ENCODE data around the gene STK4.

Gene STK4

DNA sequence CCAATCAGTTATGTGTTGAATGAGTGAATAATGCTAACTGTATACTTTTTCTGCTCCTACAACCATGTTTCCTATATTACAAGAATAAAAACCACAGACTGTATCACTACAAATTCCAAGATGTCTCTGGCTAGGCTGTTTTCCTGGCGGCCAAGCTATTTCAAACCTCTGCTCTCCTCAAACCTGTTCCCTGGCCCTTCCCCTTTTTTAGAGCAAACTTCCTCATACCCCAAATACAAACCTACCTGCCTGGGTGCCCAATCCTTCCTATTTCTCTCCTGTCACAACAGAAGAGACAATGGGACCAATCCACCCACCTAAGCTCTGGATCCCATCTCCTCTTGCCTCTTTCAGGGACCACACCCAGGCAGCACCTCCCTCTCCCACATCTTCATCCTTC is 13.6 kb upstream of the STK4 start:
- FAIRE-seq, result no peak
- no peak for DNase-seq (ENCODE audit: low spot score)

DNA sequence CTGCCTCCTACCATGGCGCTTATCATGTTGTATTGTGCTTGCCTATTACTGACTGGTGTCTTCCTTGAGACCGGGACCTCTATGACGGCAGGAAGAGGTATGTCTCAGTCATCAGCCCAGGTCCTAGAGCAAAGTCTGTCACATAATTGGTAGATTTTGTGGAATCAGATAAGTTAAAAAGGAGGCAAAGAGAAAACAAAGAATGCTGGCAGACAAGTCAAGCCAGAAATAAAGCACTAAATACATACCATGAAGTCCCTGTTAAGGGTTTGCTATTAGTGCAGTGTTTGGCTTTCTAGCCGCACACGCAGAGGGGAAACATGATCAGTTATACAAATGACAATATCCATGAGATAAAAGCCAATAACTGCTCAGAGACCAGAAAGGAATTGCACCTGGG is 12.1 kb upstream of the STK4 start:
- DNase-seq (ENCODE audit: low spot score) (no peak), FAIRE-seq (no peak)

- no peak for FAIRE-seq
- DNase-seq (ENCODE audit: low spot score), result no peak
Measured at GRCh38 chr20:44955270-44955669, 11.0 kb upstream of the STK4 start.

- no peak for DNase-seq (ENCODE audit: low spot score)
- FAIRE-seq, result no peak
Measured at GRCh38 chr20:44956410-44956809, 9.9 kb upstream of the STK4 start.

- FAIRE-seq (no peak), DNase-seq (ENCODE audit: low spot score) (no peak)
Measured at GRCh38 chr20:44958276-44958675, 8.0 kb upstream of the STK4 start.

- no peak for FAIRE-seq
- DNase-seq (ENCODE audit: low spot score), result peak; percentile 46
Measured at GRCh38 chr20:44959082-44959637, 7.2 kb upstream of the STK4 start.

DNA sequence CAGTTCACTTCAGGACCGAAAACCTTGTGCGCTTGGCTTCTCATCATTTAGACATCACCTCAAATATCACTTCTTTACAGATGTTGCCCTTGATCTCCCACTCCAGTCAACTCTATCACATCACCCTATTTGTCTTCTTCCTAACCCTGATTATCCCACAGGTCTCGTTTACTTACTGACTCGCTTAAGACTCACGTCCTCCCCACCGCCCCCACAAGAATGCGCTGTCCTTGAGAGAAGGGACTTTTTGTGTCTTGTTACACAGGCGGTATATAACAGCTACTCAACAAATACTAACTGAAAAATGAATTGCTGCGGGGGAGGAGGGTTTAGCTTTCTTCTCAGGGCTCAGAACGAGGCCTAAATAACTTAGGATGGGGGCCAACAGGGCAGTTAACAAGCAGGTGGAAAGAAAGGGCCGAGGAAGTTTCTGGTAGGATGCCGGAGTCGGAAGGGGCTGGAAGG is 6.6 kb upstream of the STK4 start:
- FAIRE-seq (no peak), DNase-seq (ENCODE audit: low spot score) (peak; percentile 70)

DNA sequence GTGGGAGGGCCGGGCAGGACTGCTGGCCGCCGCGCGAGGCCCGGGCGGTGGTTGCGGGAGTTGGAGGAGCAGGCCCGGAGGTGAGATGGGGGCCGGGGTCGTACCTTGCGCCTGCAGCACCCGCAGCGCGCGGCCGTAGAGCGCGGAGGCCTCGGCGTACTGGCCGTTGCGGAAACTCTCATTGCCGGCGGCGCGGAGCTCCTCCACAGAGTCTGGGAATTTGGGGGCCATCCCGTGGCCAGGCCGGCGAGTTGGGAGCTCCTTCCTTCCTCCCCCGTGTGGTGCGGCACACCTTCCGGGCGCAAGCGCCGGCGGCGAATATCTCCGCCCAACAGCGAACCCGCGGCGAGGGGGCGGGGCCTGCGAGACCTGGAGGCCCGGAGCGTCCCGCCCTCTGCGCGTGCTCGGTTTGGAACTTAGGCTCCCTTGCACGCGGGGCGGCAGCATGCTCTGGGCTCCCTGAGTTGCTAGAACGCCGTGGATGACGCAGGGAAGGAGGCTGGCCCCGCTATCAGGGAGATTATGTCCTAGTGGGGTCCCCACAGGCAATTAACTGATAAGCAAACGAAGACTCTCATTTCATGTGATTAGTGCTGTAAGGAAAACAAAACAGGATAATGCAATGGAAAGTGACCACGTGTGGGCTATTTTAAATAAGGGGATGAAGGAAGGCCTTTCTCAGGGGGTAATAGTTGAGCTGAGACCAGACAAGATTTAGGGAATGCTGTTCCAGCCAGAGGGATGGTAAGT is 6.0 kb upstream of the STK4 start, which contains the start of gene TOMM34:
TSS of gene TOMM34 (minus strand) at position 295 of the 750 bp plus-strand sequence. CDS start at position 231, 64 bp downstream.
- FAIRE-seq, result peak; percentile 62
- peak; percentile 84 for DNase-seq (ENCODE audit: low spot score)

DNA sequence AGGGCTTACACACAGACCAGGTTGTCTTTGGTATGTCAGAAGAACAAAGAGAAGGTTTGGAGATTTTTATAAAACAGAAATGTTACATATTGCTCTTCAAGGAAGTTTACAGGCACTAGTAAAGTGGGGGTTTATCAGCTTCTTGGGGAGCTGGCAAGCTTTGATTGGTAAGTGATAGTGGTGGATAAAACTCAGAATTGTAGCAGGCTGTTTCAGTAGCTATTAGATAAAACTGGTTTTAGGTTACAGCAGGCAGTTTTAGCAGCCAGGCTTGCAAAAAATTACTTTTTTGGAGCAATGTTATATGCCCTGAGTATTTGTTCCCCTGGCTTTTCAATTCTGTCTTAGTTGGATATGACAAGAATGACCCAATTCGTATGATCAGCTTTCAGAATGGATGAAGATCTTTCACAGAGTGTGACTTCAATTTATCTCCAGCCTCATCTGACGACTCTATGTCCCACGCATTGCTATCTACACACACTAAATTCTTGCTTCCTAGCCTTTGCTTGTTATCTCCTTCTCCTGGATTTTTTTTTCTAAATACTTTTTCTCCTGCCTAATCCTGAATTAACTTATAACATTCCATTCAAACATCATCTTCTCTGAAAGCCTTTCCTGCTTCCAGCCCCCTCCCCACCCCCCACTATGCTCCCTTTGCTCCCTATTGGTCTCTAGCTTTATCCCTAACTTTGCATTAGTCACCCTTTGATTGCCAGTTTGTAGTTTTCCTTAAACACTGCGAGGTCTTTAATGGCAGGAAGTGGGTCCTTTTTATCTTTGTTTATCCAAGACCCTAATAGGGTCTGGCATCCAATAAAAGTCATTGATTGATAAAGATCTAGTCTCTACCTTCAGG is 5.1 kb upstream of the STK4 start:
- FAIRE-seq (no peak), DNase-seq (ENCODE audit: low spot score) (no peak)

GRCh38 chr20:44961870-44962267 is 4.4 kb upstream of the STK4 start:
- DNase-seq (ENCODE audit: low spot score), result peak; percentile 18
- FAIRE-seq, result no peak

GRCh38 chr20:44962483-44962882 is 3.8 kb upstream of the STK4 start:
- FAIRE-seq, result no peak
- DNase-seq (ENCODE audit: low spot score), result no peak

GRCh38 chr20:44963325-44964215 is 2.7 kb upstream of the STK4 start:
- DNase-seq (ENCODE audit: low spot score), result no peak
- FAIRE-seq, result no peak

GRCh38 chr20:44965651-44966029 is 672 bp upstream of the STK4 start:
- no peak for FAIRE-seq

GRCh38 chr20:44967207-44967807 is 995 bp downstream of the STK4 start:
- FAIRE-seq (no peak), DNase-seq (ENCODE audit: low spot score) (peak; percentile 36)

More at GRCh38 chr20:44965651-44966029, 672 bp upstream of the STK4 start:
- no peak for DNase-seq (ENCODE audit: low spot score)

- DNase-seq (ENCODE audit: low spot score) (no peak), FAIRE-seq (no peak)
Measured at GRCh38 chr20:44969300-44969894, 3.1 kb downstream of the STK4 start.

- DNase-seq (ENCODE audit: low spot score) (no peak), FAIRE-seq (no peak)
Measured at GRCh38 chr20:44970243-44970757, 4.0 kb downstream of the STK4 start.

DNA sequence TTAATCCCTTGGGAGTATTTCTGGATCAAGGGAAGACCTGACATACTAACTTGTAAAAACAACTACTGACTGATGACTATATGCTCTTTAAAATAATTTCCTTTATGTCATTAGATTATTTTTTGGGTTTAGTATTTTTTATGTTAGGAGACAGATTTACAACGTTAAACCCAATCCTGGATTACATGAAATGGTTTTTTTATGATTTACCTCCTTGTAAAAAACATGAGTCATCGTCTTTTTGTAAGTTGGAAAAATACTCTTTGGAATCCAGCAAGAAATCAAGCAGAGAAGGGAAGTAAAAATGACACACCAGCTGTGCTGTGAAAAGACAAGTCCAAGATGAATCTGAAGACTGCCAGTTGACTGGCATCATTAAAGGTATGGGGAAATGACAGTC is 6.7 kb downstream of the STK4 start:
- DNase-seq (ENCODE audit: low spot score), result no peak

GRCh38 chr20:44976698-44977097 is 10.4 kb downstream of the STK4 start:
- DNase-seq (ENCODE audit: low spot score) (no peak), FAIRE-seq (no peak)

More for the DNA sequence above, 6.7 kb downstream of the STK4 start:
- no peak for FAIRE-seq

DNA sequence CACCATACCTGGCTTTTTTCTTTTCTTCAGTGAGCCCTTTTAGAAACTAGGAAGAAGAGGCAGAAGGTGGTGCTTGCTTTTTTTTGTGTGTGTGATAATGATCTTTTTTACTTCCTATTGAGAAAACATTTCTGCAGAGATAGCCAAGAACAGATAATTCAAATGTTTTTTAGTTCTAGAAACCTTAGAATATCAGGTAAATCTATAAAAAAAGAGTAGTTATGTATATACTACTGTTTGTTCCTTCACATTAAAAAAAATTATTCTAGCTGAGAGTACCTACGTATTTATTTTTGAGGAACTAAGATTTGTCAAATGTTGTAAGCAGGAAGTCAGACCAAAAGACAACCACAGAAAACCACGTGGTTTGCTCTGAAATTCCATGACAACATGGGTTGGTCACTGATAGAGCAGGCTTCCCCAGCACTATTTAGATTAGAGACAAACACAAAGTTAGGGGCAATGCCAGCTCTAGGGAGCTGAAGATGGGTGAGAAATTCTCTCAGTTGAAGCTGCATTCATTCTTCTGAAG is 12.8 kb downstream of the STK4 start:
- DNase-seq (ENCODE audit: low spot score), result no peak
- no peak for FAIRE-seq
